HEK293 (cell line): ENCODE measurements around the gene FBXO42.

Source experiments
- GLI2 ChIP-seq: fragments of 450-650 bp; formaldehyde crosslinking; IDR thresholded peaks from 2 replicates; pipeline ENCODE4; 2017; ENCODE audit warnings: missing biosample characterization, missing genetic modification characterization, low read depth, borderline replicate concordance
- HOXD13 ChIP-seq: sonication (generic); formaldehyde crosslinking; IDR thresholded peaks from 2 replicates; pipeline ENCODE4 v1.8.0; 2022; ENCODE audit warnings: missing genetic modification reagents, borderline replicate concordance
- KLF7 ChIP-seq: fragments of 450-650 bp; formaldehyde crosslinking; IDR thresholded peaks from 2 replicates; pipeline ENCODE4 v1.5.1; 2016; ENCODE audit warnings: missing biosample characterization, missing genetic modification characterization, borderline replicate concordance
- ZIC2 ChIP-seq: fragments of 450-650 bp; formaldehyde crosslinking; IDR thresholded peaks from 2 replicates; pipeline ENCODE4 v1.5.1; 2016; ENCODE audit warnings: missing biosample characterization, missing genetic modification characterization
- ZNF175 ChIP-seq: fragments of 450-650 bp; formaldehyde crosslinking; IDR thresholded peaks from 2 replicates; pipeline ENCODE4 v1.5.1; 2016; ENCODE audit warnings: missing biosample characterization, missing genetic modification characterization
- ZNF211 ChIP-seq: fragments of 450-650 bp; formaldehyde crosslinking; IDR thresholded peaks from 2 replicates; pipeline ENCODE4 v1.5.1; 2016; ENCODE audit warnings: low read depth, missing biosample characterization, missing genetic modification characterization
- ZNF221 ChIP-seq: fragments of 450-650 bp; formaldehyde crosslinking; IDR thresholded peaks from 2 replicates; pipeline ENCODE4 v1.5.1; 2017; ENCODE audit warnings: missing biosample characterization, missing genetic modification characterization, borderline replicate concordance
- ZNF223 ChIP-seq: fragments of 450-650 bp; formaldehyde crosslinking; IDR thresholded peaks from 2 replicates; pipeline ENCODE4 v1.5.1; 2016; ENCODE audit warnings: missing biosample characterization, missing genetic modification characterization
- ZNF292 ChIP-seq: fragments of 450-650 bp; formaldehyde crosslinking; IDR thresholded peaks from 2 replicates; pipeline ENCODE4 v1.5.1; 2016; ENCODE audit warnings: low read depth, missing biosample characterization, missing genetic modification characterization, borderline replicate concordance
- ZNF561 ChIP-seq: fragments of 450-650 bp; IDR thresholded peaks from 2 replicates; pipeline ENCODE4 v1.5.1; 2018; ENCODE audit warnings: missing biosample characterization, missing genetic modification characterization, borderline replicate concordance
- ZNF623 ChIP-seq: fragments of 450-650 bp; formaldehyde crosslinking; IDR thresholded peaks from 2 replicates; pipeline ENCODE4 v1.5.1; 2016; ENCODE audit warnings: missing biosample characterization, missing genetic modification characterization
- ZNF626 ChIP-seq: fragments of 450-650 bp; sonication (Bioruptor Pico); formaldehyde crosslinking; IDR thresholded peaks from 2 replicates; pipeline ENCODE4 v1.5.1; 2018; ENCODE audit warnings: missing biosample characterization, missing genetic modification characterization, inconsistent platforms
- ZNF654 ChIP-seq: fragments of 450-650 bp; formaldehyde crosslinking; IDR thresholded peaks from 2 replicates; pipeline ENCODE4 v1.5.1; 2016; ENCODE audit warnings: low read depth, missing biosample characterization, missing genetic modification characterization
- ZSCAN23 ChIP-seq: fragments of 450-650 bp; formaldehyde crosslinking; IDR thresholded peaks from 2 replicates; pipeline ENCODE4 v1.5.1; 2016; ENCODE audit warnings: missing biosample characterization, missing genetic modification characterization
- TF ChIP-seq, protein P1 (sequence below): fragments of 450-650 bp; formaldehyde crosslinking; IDR thresholded peaks from 2 replicates; pipeline ENCODE4 v1.5.1; 2016; ENCODE audit warnings: missing biosample characterization, missing genetic modification characterization
- TF ChIP-seq, protein P2 (sequence below): fragments of 450-650 bp; formaldehyde crosslinking; IDR thresholded peaks from 2 replicates; pipeline ENCODE4; 2016; ENCODE audit warnings: missing biosample characterization, missing genetic modification characterization
- TF ChIP-seq, protein P3 (sequence below): fragments of 450-650 bp; formaldehyde crosslinking; IDR thresholded peaks from 2 replicates; pipeline ENCODE4 v1.5.1; 2016; ENCODE audit warnings: missing biosample characterization, missing genetic modification characterization
- TF ChIP-seq, protein P4 (sequence below): fragments of 450-650 bp; formaldehyde crosslinking; conservative IDR thresholded peaks from 2 replicates; pipeline ENCODE4 v1.5.1; 2016; ENCODE audit warnings: low read depth, missing biosample characterization, missing genetic modification characterization
- TF ChIP-seq, protein P5 (sequence below): fragments of 450-650 bp; formaldehyde crosslinking; IDR thresholded peaks from 2 replicates; pipeline ENCODE4 v1.5.1; 2016; ENCODE audit warnings: missing biosample characterization, missing genetic modification characterization
- TF ChIP-seq, protein P6 (sequence below): fragments of 450-650 bp; formaldehyde crosslinking; IDR thresholded peaks from 2 replicates; pipeline ENCODE4 v1.5.1; 2016; ENCODE audit warnings: missing biosample characterization, missing genetic modification characterization
- TF ChIP-seq, protein P7 (sequence below): fragments of 450-650 bp; formaldehyde crosslinking; IDR thresholded peaks from 2 replicates; pipeline ENCODE4 v1.5.1; 2016; ENCODE audit warnings: missing biosample characterization, missing genetic modification characterization, low read depth
- TF ChIP-seq, protein P8 (sequence below): fragments of 450-650 bp; IDR thresholded peaks from 2 replicates; pipeline ENCODE4 v1.5.1; 2018; ENCODE audit warnings: missing biosample characterization, mild to moderate bottlenecking, missing genetic modification characterization

FBXO42 gene

DNA sequence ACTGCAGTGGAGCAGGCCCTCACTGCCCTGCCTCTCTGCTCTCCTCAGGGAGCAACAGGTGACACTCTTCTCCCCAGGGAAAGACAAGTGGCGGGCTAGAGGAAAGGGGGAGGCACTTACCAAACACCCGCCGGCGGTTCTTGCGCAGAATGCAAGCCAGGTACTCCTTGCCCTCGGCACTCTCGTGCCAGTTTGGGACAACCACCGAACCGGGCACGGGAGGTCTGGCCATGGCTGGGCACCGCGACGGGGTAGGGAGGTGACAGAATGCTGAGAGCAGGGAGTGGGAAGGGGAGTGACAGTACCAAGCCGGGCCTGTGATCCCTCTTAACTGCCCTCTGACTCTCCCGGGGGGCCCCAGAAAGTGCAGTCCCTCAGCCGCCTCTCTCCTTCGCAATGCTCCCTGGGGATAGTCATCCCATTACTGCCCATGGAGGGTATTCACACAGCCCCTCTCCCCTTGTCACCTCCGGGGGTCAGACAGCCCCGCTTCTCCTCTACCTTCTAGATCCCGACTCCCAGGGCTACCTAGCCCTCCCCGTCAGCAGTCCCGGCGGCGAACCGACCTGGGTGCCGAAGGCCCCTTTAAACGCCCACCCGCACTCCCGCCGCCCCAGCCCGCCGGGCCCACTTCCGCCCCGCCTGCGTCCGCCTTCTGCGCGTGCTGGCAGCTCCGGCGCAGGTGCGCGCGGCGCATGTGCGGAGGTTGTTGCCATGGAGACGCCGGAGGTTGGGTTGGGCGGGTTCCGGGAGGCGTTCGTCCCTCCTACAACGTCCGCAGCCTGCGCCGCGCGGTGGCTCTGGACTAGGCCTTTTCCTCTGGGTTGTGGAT lies 115.6 kb downstream of the FBXO42 start, which contains the start of gene CPLANE2 (continued):
- TF ChIP-seq ZNF221 (tag by site-specific recombination) (no peak), ZNF175 (no peak), ZNF623 (tag by site-specific recombination) (no peak), ZIC2 (tag by site-specific recombination) (peak; percentile 45; the same call in 1 of the 2 replicates), HOXD13 (CRISPR knock-in tag) (no peak), ZNF223 (tag by site-specific recombination) (no peak), GLI2 (tag by site-specific recombination) (no peak), ZSCAN23 (tag by site-specific recombination) (no peak), ZNF626 (tag by site-specific recombination) (no peak), ZNF211 (no peak), ZNF654 (no peak), KLF7 (tag by site-specific recombination) (no peak), ZNF292 (tag by site-specific recombination) (no peak), ZNF561 (tag by site-specific recombination) (peak; percentile 41; the same call in 1 of the 2 replicates)
- TF ChIP-seq, protein P1, sequence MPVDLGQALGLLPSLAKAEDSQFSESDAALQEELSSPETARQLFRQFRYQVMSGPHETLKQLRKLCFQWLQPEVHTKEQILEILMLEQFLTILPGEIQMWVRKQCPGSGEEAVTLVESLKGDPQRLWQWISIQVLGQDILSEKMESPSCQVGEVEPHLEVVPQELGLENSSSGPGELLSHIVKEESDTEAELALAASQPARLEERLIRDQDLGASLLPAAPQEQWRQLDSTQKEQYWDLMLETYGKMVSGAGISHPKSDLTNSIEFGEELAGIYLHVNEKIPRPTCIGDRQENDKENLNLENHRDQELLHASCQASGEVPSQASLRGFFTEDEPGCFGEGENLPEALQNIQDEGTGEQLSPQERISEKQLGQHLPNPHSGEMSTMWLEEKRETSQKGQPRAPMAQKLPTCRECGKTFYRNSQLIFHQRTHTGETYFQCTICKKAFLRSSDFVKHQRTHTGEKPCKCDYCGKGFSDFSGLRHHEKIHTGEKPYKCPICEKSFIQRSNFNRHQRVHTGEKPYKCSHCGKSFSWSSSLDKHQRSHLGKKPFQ, result peak; percentile 58; the same call in 1 of the 2 replicates
- TF ChIP-seq, protein P2, sequence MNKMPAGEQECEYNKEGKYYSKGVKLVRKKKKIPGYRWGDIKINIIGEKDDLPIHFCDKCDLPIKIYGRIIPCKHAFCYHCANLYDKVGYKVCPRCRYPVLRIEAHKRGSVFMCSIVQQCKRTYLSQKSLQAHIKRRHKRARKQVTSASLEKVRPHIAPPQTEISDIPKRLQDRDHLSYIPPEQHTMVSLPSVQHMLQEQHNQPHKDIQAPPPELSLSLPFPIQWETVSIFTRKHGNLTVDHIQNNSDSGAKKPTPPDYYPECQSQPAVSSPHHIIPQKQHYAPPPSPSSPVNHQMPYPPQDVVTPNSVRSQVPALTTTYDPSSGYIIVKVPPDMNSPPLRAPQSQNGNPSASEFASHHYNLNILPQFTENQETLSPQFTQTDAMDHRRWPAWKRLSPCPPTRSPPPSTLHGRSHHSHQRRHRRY, result no peak
- TF ChIP-seq, protein P3, sequence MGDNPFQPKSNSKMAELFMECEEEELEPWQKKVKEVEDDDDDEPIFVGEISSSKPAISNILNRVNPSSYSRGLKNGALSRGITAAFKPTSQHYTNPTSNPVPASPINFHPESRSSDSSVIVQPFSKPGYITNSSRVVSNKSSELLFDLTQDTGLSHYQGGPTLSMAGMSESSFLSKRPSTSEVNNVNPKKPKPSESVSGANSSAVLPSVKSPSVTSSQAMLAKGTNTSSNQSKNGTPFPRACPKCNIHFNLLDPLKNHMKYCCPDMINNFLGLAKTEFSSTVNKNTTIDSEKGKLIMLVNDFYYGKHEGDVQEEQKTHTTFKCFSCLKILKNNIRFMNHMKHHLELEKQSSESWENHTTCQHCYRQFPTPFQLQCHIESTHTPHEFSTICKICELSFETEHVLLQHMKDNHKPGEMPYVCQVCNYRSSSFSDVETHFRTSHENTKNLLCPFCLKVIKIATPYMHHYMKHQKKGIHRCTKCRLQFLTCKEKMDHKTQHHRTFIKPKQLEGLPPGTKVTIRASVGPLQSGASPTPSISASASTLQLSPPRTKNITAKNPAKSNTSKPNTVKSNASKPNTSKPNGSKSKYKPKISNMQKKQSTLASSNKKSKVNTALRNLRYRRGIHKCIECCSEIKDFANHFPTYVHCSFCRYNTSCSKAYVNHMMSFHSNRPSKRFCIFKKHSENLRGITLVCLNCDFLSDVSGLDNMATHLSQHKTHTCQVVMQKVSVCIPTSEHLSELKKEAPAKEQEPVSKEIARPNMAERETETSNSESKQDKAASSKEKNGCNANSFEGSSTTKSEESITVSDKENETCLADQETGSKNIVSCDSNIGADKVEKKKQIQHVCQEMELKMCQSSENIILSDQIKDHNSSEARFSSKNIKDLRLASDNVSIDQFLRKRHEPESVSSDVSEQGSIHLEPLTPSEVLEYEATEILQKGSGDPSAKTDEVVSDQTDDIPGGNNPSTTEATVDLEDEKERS, result no peak
- TF ChIP-seq, protein P4, sequence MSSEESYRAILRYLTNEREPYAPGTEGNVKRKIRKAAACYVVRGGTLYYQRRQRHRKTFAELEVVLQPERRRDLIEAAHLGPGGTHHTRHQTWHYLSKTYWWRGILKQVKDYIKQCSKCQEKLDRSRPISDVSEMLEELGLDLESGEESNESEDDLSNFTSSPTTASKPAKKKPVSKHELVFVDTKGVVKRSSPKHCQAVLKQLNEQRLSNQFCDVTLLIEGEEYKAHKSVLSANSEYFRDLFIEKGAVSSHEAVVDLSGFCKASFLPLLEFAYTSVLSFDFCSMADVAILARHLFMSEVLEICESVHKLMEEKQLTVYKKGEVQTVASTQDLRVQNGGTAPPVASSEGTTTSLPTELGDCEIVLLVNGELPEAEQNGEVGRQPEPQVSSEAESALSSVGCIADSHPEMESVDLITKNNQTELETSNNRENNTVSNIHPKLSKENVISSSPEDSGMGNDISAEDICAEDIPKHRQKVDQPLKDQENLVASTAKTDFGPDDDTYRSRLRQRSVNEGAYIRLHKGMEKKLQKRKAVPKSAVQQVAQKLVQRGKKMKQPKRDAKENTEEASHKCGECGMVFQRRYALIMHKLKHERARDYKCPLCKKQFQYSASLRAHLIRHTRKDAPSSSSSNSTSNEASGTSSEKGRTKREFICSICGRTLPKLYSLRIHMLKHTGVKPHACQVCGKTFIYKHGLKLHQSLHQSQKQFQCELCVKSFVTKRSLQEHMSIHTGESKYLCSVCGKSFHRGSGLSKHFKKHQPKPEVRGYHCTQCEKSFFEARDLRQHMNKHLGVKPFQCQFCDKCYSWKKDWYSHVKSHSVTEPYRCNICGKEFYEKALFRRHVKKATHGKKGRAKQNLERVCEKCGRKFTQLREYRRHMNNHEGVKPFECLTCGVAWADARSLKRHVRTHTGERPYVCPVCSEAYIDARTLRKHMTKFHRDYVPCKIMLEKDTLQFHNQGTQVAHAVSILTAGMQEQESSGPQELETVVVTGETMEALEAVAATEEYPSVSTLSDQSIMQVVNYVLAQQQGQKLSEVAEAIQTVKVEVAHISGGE (tag by site-specific recombination), result peak; percentile 69
- TF ChIP-seq, protein P5, sequence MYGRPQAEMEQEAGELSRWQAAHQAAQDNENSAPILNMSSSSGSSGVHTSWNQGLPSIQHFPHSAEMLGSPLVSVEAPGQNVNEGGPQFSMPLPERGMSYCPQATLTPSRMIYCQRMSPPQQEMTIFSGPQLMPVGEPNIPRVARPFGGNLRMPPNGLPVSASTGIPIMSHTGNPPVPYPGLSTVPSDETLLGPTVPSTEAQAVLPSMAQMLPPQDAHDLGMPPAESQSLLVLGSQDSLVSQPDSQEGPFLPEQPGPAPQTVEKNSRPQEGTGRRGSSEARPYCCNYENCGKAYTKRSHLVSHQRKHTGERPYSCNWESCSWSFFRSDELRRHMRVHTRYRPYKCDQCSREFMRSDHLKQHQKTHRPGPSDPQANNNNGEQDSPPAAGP (tag by site-specific recombination), result peak; percentile 56; the same call in 1 of the 2 replicates
- TF ChIP-seq, protein P6, sequence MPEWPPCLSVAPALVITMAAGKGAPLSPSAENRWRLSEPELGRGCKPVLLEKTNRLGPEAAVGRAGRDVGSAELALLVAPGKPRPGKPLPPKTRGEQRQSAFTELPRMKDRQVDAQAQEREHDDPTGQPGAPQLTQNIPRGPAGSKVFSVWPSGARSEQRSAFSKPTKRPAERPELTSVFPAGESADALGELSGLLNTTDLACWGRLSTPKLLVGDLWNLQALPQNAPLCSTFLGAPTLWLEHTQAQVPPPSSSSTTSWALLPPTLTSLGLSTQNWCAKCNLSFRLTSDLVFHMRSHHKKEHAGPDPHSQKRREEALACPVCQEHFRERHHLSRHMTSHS (tag by site-specific recombination), result no peak
- TF ChIP-seq, protein P7, sequence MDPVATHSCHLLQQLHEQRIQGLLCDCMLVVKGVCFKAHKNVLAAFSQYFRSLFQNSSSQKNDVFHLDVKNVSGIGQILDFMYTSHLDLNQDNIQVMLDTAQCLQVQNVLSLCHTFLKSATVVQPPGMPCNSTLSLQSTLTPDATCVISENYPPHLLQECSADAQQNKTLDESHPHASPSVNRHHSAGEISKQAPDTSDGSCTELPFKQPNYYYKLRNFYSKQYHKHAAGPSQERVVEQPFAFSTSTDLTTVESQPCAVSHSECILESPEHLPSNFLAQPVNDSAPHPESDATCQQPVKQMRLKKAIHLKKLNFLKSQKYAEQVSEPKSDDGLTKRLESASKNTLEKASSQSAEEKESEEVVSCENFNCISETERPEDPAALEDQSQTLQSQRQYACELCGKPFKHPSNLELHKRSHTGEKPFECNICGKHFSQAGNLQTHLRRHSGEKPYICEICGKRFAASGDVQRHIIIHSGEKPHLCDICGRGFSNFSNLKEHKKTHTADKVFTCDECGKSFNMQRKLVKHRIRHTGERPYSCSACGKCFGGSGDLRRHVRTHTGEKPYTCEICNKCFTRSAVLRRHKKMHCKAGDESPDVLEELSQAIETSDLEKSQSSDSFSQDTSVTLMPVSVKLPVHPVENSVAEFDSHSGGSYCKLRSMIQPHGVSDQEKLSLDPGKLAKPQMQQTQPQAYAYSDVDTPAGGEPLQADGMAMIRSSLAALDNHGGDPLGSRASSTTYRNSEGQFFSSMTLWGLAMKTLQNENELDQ, result no peak
- TF ChIP-seq, protein P8, sequence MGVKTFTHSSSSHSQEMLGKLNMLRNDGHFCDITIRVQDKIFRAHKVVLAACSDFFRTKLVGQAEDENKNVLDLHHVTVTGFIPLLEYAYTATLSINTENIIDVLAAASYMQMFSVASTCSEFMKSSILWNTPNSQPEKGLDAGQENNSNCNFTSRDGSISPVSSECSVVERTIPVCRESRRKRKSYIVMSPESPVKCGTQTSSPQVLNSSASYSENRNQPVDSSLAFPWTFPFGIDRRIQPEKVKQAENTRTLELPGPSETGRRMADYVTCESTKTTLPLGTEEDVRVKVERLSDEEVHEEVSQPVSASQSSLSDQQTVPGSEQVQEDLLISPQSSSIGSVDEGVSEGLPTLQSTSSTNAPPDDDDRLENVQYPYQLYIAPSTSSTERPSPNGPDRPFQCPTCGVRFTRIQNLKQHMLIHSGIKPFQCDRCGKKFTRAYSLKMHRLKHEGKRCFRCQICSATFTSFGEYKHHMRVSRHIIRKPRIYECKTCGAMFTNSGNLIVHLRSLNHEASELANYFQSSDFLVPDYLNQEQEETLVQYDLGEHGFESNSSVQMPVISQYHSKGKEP (tag by site-specific recombination), result peak; percentile 7; the same call in 1 of the 2 replicates
